Measurements from ENCODE around the gene SORBS2.

DNA sequence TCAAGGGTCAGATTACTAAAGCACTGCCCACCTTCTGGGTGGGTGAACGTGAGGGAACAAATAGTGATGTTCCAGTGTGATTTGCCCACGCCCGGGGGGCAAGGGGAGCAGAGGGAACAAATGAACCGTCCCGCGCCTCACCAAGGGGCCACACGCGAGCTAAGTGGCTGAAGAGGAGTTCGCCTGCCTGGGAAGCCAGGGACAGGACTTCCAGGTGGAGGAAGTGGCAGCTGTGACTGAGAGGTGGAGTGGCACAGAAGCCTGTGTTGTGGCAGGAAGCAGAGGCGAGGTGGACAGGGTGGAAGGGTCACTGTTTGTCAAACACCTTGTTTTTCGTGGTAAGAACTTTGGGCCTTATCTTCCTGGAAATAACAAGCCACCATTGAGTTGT, 9.0 kb upstream of the SORBS2 start:
- TF ChIP-seq, protein P1, sequence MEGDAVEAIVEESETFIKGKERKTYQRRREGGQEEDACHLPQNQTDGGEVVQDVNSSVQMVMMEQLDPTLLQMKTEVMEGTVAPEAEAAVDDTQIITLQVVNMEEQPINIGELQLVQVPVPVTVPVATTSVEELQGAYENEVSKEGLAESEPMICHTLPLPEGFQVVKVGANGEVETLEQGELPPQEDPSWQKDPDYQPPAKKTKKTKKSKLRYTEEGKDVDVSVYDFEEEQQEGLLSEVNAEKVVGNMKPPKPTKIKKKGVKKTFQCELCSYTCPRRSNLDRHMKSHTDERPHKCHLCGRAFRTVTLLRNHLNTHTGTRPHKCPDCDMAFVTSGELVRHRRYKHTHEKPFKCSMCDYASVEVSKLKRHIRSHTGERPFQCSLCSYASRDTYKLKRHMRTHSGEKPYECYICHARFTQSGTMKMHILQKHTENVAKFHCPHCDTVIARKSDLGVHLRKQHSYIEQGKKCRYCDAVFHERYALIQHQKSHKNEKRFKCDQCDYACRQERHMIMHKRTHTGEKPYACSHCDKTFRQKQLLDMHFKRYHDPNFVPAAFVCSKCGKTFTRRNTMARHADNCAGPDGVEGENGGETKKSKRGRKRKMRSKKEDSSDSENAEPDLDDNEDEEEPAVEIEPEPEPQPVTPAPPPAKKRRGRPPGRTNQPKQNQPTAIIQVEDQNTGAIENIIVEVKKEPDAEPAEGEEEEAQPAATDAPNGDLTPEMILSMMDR (conservative IDR thresholded peaks at IDR 0.05; ENCODE audit: low read depth, low read length), result no peak
- TF ChIP-seq FOS (IDR thresholded peaks at IDR 0.05; ENCODE audit: low read depth, low read length) (no peak), POLR2A (IDR thresholded peaks at IDR 0.05; ENCODE audit: low read depth, low read length) (no peak), NFE2L2 (IDR thresholded peaks at IDR 0.05; ENCODE audit: low read depth, low read length) (no peak), RFX5 (IDR thresholded peaks at IDR 0.05; ENCODE audit: low read depth, low read length) (no peak), MAZ (IDR thresholded peaks at IDR 0.05; ENCODE audit: borderline replicate concordance, low read depth, low read length) (no peak), BHLHE40 (IDR thresholded peaks at IDR 0.05; ENCODE audit: low read depth, low read length) (no peak), CEBPB (IDR thresholded peaks at IDR 0.05; ENCODE audit: low read depth, low read length) (no peak), MAFK (IDR thresholded peaks at IDR 0.05; ENCODE audit: low read depth, low read length) (no peak)
- TF ChIP-seq, protein P2, sequence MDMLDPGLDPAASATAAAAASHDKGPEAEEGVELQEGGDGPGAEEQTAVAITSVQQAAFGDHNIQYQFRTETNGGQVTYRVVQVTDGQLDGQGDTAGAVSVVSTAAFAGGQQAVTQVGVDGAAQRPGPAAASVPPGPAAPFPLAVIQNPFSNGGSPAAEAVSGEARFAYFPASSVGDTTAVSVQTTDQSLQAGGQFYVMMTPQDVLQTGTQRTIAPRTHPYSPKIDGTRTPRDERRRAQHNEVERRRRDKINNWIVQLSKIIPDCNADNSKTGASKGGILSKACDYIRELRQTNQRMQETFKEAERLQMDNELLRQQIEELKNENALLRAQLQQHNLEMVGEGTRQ (IDR thresholded peaks at IDR 0.05; ENCODE audit: low read depth, low read length), result no peak
- TF ChIP-seq, protein P3, sequence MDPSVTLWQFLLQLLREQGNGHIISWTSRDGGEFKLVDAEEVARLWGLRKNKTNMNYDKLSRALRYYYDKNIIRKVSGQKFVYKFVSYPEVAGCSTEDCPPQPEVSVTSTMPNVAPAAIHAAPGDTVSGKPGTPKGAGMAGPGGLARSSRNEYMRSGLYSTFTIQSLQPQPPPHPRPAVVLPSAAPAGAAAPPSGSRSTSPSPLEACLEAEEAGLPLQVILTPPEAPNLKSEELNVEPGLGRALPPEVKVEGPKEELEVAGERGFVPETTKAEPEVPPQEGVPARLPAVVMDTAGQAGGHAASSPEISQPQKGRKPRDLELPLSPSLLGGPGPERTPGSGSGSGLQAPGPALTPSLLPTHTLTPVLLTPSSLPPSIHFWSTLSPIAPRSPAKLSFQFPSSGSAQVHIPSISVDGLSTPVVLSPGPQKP (IDR thresholded peaks at IDR 0.05; ENCODE audit: borderline replicate concordance, low read depth, low read length), result no peak

Data from IMR-90 (cell line).